Measurements from ENCODE around the gene IL22RA1. TPM values are rescaled to one million over a fixed set of nuclear protein-coding genes. Genes with fewer than 3 reads are reported as not detected.

Gene IL22RA1
- total and polyA plus RNA-seq, 10 of the 15 experiments (the other 5 are each of a cell fraction or from before 2014, with no cell fraction given), result not detected

DNA sequence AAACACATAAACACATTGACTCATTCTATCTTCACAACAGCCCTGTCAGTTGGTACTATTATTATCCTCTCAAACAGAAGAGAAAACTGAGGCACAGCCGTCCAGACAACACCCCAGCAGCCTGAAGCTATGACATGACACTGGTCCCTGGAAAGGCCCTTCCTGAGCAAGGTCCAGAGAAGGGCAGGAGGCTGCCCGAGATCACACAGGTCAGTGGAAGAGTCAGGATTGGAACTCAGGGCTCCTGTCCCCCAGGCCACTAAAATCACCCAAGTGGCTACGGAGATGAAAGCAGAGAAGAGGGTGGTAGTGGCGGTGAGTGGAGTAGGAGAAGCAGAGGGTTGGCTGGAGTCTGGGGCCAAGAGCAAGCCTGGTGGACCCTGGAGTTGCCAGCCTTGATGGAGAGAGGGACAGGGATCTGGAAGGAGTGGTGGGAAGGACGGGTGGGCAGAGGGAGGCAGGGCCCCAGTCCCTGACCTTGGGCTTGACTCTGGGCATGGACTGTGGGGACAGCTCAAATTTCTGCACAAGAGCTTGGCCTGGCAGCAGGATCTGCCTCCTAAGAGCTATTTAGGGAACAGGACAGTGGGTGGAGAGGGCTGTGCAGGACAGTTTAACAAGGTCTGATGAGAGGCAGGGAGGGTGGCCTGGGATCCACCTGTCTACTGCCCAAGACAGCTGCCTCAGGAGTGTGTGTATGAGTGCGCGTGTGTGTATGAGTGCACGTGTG is 46.8 kb downstream of the IL22RA1 start:
- H3K9me3 ChIP-seq (replicated peaks; ENCODE audit: control insufficient read depth, insufficient read depth, low read length), result no peaks in the 10 kb centered on the region
- DNase-seq (ENCODE audit: low read depth, low spot score) (no peak), FAIRE-seq (no peak), ATAC-seq (no peak)
- H3K4me1 ChIP-seq (ENCODE audit: control insufficient read depth, insufficient read depth, low read length), result no peaks in the 10 kb centered on the region
- no peaks in the 10 kb centered on the region for H3K36me3 ChIP-seq (ENCODE audit: control insufficient read depth in 2 of 2, insufficient read depth in 2 of 2, low read length in 1 of 2)
- H2AFZ ChIP-seq (ENCODE audit: control insufficient read depth, low read depth, low read length), result no peak overlapping the region
- no peak overlapping the region for H3K4me3 ChIP-seq
- 44% methylated on average over 8 of the region's 8 CpGs for WGBS (ENCODE audit: insufficient coverage, insufficient replicate concordance, low lambda C conversion rate, missing lambda C conversion rate)
- H3K27ac ChIP-seq (ENCODE audit: control insufficient read depth, insufficient read depth), result no peak overlapping the region
- no peaks in the 10 kb centered on the region; a peak in 1 of 4 replicates for H3K27me3 ChIP-seq (replicated peaks in 1 of 2; ENCODE audit: control insufficient read depth in 2 of 2, insufficient read depth in 2 of 2, low read length in 1 of 2)
- no TSS peak for BruUV-seq (replicated peaks)
- no peaks in the 10 kb centered on the region for H4K20me1 ChIP-seq (ENCODE audit: control insufficient read depth, insufficient read depth)
- H3K9ac ChIP-seq (ENCODE audit: control insufficient read depth, insufficient read depth, low read length), result no peak overlapping the region
- POLR2A ChIA-PET, result no interaction called here
- SMC1A ChIA-PET (ENCODE audit: uncharacterized antibody, unreplicated experiment), result no interaction called here
- in situ Hi-C loops (cut with MboI) (no loop called here), intact Hi-C loops (cut with micrococcal nuclease; ENCODE audit: unreplicated experiment) (no loop called here)
- no peaks in the 10 kb centered on the region for H3K79me2 ChIP-seq (ENCODE audit: control insufficient read depth, insufficient read depth, low read length)
- no peak overlapping the region for H3K4me2 ChIP-seq (ENCODE audit: control insufficient read depth, insufficient read depth)
- RAD21 ChIA-PET (ENCODE audit: unreplicated experiment), result no interaction called here
- CTCF ChIA-PET, result no interaction called here
- TF ChIP-seq, protein P1, sequence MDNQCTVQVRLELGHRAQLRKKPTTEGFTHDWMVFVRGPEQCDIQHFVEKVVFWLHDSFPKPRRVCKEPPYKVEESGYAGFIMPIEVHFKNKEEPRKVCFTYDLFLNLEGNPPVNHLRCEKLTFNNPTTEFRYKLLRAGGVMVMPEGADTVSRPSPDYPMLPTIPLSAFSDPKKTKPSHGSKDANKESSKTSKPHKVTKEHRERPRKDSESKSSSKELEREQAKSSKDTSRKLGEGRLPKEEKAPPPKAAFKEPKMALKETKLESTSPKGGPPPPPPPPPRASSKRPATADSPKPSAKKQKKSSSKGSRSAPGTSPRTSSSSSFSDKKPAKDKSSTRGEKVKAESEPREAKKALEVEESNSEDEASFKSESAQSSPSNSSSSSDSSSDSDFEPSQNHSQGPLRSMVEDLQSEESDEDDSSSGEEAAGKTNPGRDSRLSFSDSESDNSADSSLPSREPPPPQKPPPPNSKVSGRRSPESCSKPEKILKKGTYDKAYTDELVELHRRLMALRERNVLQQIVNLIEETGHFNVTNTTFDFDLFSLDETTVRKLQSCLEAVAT (IDR thresholded peaks at IDR 0.05), result no peak
- TF ChIP-seq, protein P2, sequence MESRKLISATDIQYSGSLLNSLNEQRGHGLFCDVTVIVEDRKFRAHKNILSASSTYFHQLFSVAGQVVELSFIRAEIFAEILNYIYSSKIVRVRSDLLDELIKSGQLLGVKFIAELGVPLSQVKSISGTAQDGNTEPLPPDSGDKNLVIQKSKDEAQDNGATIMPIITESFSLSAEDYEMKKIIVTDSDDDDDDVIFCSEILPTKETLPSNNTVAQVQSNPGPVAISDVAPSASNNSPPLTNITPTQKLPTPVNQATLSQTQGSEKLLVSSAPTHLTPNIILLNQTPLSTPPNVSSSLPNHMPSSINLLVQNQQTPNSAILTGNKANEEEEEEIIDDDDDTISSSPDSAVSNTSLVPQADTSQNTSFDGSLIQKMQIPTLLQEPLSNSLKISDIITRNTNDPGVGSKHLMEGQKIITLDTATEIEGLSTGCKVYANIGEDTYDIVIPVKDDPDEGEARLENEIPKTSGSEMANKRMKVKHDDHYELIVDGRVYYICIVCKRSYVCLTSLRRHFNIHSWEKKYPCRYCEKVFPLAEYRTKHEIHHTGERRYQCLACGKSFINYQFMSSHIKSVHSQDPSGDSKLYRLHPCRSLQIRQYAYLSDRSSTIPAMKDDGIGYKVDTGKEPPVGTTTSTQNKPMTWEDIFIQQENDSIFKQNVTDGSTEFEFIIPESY (IDR thresholded peaks at IDR 0.05), result no peak
- TF ChIP-seq CBX3 (IDR thresholded peaks at IDR 0.05; ENCODE audit: borderline replicate concordance, low read depth) (no peak), KLF5 (IDR thresholded peaks at IDR 0.05; ENCODE audit: partially characterized antibody) (no peak), SREBF1 (IDR thresholded peaks at IDR 0.05; ENCODE audit: low read length) (no peak), TCF7 (IDR thresholded peaks at IDR 0.05; ENCODE audit: borderline replicate concordance) (no peak), MTA3 (IDR thresholded peaks at IDR 0.05; ENCODE audit: borderline replicate concordance, low read length) (no peak), KAT2A (conservative IDR thresholded peaks at IDR 0.05; ENCODE audit: control insufficient read depth, low read depth, low read length) (no peak)
- TF ChIP-seq, protein P3, sequence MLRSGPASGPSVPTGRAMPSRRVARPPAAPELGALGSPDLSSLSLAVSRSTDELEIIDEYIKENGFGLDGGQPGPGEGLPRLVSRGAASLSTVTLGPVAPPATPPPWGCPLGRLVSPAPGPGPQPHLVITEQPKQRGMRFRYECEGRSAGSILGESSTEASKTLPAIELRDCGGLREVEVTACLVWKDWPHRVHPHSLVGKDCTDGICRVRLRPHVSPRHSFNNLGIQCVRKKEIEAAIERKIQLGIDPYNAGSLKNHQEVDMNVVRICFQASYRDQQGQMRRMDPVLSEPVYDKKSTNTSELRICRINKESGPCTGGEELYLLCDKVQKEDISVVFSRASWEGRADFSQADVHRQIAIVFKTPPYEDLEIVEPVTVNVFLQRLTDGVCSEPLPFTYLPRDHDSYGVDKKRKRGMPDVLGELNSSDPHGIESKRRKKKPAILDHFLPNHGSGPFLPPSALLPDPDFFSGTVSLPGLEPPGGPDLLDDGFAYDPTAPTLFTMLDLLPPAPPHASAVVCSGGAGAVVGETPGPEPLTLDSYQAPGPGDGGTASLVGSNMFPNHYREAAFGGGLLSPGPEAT (IDR thresholded peaks at IDR 0.05; ENCODE audit: low read depth), result no peak
- TF ChIP-seq, protein P4, sequence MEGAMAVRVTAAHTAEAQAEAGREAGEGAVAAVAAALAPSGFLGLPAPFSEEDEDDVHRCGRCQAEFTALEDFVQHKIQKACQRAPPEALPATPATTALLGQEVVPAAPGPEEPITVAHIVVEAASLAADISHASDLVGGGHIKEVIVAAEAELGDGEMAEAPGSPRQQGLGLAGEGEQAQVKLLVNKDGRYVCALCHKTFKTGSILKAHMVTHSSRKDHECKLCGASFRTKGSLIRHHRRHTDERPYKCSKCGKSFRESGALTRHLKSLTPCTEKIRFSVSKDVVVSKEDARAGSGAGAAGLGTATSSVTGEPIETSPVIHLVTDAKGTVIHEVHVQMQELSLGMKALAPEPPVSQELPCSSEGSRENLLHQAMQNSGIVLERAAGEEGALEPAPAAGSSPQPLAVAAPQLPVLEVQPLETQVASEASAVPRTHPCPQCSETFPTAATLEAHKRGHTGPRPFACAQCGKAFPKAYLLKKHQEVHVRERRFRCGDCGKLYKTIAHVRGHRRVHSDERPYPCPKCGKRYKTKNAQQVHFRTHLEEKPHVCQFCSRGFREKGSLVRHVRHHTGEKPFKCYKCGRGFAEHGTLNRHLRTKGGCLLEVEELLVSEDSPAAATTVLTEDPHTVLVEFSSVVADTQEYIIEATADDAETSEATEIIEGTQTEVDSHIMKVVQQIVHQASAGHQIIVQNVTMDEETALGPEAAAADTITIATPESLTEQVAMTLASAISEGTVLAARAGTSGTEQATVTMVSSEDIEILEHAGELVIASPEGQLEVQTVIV (IDR thresholded peaks at IDR 0.05; ENCODE audit: borderline replicate concordance, partially characterized antibody), result no peak
- TF ChIP-seq, protein P5, sequence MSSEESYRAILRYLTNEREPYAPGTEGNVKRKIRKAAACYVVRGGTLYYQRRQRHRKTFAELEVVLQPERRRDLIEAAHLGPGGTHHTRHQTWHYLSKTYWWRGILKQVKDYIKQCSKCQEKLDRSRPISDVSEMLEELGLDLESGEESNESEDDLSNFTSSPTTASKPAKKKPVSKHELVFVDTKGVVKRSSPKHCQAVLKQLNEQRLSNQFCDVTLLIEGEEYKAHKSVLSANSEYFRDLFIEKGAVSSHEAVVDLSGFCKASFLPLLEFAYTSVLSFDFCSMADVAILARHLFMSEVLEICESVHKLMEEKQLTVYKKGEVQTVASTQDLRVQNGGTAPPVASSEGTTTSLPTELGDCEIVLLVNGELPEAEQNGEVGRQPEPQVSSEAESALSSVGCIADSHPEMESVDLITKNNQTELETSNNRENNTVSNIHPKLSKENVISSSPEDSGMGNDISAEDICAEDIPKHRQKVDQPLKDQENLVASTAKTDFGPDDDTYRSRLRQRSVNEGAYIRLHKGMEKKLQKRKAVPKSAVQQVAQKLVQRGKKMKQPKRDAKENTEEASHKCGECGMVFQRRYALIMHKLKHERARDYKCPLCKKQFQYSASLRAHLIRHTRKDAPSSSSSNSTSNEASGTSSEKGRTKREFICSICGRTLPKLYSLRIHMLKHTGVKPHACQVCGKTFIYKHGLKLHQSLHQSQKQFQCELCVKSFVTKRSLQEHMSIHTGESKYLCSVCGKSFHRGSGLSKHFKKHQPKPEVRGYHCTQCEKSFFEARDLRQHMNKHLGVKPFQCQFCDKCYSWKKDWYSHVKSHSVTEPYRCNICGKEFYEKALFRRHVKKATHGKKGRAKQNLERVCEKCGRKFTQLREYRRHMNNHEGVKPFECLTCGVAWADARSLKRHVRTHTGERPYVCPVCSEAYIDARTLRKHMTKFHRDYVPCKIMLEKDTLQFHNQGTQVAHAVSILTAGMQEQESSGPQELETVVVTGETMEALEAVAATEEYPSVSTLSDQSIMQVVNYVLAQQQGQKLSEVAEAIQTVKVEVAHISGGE (CRISPR knock-in tag; IDR thresholded peaks at IDR 0.05), result no peak
